HFF-Myc (cell line): ENCODE measurements around the gene CLPTM1L.

ENCODE experiments used
- DNase-seq: peaks from one replicate; pipeline ENCODE4 v3.0.0-alpha.2; 2011; ENCODE audit warnings: low read depth; ENCODE audit errors: extremely low read depth
- H3K4me3 ChIP-seq: replicated peaks from 2 replicates; pipeline ENCODE4 v1.5.1; 2011; ENCODE audit warnings: low read depth, mild to moderate bottlenecking, control low read depth, low read length
- TF ChIP-seq, protein P1 (sequence below): IDR thresholded peaks from 2 replicates; pipeline ENCODE4 v1.5.1; 2012; ENCODE audit warnings: mild to moderate bottlenecking, low read depth, low read length, control low read depth; ENCODE audit errors: missing control alignments

The CLPTM1L gene

DNA sequence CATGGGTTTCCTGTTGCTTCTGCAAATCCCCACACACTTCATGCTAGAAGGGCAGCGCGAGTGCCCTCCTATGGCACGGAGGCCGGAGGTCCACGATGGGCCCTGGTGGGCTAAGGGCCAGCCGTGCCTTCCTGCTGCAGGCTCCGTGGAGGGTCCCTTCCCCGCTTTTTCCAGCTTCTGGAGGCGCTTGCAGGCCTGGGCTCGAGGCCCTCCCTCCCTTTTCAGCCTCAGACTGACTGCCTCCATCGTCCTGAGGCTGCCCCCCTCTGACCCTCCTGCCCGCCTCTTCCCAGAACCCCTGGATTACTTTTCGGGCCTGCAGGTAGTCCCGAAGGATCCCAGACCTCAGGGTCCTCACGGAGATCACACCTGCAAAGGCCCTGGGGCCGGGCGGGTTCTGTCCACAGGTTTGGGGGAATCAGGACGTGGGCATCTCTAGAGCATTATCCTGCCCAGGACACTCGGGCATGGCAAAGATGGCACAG lies 46.8 kb downstream of the CLPTM1L start:
- H3K4me3 ChIP-seq = no peak overlapping the region
- no peak for DNase-seq
- TF ChIP-seq, protein P1, sequence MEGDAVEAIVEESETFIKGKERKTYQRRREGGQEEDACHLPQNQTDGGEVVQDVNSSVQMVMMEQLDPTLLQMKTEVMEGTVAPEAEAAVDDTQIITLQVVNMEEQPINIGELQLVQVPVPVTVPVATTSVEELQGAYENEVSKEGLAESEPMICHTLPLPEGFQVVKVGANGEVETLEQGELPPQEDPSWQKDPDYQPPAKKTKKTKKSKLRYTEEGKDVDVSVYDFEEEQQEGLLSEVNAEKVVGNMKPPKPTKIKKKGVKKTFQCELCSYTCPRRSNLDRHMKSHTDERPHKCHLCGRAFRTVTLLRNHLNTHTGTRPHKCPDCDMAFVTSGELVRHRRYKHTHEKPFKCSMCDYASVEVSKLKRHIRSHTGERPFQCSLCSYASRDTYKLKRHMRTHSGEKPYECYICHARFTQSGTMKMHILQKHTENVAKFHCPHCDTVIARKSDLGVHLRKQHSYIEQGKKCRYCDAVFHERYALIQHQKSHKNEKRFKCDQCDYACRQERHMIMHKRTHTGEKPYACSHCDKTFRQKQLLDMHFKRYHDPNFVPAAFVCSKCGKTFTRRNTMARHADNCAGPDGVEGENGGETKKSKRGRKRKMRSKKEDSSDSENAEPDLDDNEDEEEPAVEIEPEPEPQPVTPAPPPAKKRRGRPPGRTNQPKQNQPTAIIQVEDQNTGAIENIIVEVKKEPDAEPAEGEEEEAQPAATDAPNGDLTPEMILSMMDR = no peak

DNA sequence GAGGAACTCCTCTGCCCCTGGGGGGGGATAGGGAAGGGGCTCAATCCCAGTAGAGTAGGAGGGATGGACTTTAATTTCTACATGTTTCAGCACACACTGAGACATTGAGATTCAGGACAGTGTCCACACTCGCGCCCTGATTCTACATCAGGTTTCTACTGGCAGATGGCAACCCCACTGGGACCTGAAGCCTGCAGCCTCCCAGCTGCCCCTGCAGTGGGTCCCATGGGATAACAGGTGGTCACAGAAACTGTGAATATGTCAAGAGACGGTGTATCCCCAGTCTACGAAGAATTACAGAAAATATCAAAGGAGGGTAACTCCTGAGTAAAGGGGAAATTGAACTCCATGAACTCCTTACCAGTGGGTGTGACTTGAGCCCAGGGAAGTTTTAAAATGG lies 47.7 kb downstream of the CLPTM1L start:
- no peak for DNase-seq
- H3K4me3 ChIP-seq = no peak overlapping the region
- TF ChIP-seq, protein P1 = no peak

DNA sequence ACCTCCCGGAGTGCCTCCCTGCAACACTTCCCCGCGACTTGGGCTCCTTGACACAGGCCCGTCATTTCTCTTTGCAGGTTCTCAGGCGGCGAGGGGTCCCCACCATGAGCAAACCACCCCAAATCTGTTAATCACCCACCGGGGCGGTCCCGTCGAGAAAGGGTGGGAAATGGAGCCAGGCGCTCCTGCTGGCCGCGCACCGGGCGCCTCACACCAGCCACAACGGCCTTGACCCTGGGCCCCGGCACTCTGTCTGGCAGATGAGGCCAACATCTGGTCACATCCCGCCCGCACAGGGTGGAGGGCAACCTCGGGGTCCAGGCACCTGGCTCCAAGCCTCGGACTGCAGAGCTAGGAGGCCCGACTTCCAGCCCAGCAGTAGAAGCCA lies 49.3 kb downstream of the CLPTM1L start:
- TF ChIP-seq, protein P1 = no peak
- no peak for DNase-seq
- H3K4me3 ChIP-seq = no peak overlapping the region

DNA sequence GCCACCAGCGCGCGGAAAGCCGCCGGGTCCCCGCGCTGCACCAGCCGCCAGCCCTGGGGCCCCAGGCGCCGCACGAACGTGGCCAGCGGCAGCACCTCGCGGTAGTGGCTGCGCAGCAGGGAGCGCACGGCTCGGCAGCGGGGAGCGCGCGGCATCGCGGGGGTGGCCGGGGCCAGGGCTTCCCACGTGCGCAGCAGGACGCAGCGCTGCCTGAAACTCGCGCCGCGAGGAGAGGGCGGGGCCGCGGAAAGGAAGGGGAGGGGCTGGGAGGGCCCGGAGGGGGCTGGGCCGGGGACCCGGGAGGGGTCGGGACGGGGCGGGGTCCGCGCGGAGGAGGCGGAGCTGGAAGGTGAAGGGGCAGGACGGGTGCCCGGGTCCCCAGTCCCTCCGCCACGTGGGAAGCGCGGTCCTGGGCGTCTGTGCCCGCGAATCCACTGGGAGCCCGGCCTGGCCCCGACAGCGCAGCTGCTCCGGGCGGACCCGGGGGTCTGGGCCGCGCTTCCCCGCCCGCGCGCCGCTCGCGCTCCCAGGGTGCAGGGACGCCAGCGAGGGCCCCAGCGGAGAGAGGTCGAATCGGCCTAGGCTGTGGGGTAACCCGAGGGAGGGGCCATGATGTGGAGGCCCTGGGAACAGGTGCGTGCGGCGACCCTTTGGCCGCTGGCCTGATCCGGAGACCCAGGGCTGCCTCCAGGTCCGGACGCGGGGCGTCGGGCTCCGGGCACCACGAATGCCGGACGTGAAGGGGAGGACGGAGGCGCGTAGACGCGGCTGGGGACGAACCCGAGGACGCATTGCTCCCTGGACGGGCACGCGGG lies 49.9 kb downstream of the CLPTM1L start, which contains the start of gene TERT:
TERT (minus strand) TSS at position 234 of the 815 bp plus-strand sequence; CDS start at position 155, 79 bp downstream.
- no peak for DNase-seq
- TF ChIP-seq, protein P1 = no peak
- H3K4me3 ChIP-seq = peak within 1 kb of the TSS; percentile 36

DNA sequence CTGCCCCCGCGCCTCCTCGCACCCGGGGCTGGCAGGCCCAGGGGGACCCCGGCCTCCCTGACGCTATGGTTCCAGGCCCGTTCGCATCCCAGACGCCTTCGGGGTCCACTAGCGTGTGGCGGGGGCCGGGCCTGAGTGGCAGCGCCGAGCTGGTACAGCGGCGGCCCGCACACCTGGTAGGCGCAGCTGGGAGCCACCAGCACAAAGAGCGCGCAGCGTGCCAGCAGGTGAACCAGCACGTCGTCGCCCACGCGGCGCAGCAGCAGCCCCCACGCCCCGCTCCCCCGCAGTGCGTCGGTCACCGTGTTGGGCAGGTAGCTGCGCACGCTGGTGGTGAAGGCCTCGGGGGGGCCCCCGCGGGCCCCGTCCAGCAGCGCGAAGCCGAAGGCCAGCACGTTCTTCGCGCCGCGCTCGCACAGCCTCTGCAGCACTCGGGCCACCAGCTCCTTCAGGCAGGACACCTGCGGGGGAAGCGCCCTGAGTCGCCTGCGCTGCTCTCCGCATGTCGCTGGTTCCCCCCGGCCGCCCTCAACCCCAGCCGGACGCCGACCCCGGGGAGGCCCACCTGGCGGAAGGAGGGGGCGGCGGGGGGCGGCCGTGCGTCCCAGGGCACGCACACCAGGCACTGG lies 50.6 kb downstream of the CLPTM1L start:
- H3K4me3 ChIP-seq = peak overlapping the region; percentile 36
- TF ChIP-seq, protein P1 = no peak
- no peak for DNase-seq

DNA sequence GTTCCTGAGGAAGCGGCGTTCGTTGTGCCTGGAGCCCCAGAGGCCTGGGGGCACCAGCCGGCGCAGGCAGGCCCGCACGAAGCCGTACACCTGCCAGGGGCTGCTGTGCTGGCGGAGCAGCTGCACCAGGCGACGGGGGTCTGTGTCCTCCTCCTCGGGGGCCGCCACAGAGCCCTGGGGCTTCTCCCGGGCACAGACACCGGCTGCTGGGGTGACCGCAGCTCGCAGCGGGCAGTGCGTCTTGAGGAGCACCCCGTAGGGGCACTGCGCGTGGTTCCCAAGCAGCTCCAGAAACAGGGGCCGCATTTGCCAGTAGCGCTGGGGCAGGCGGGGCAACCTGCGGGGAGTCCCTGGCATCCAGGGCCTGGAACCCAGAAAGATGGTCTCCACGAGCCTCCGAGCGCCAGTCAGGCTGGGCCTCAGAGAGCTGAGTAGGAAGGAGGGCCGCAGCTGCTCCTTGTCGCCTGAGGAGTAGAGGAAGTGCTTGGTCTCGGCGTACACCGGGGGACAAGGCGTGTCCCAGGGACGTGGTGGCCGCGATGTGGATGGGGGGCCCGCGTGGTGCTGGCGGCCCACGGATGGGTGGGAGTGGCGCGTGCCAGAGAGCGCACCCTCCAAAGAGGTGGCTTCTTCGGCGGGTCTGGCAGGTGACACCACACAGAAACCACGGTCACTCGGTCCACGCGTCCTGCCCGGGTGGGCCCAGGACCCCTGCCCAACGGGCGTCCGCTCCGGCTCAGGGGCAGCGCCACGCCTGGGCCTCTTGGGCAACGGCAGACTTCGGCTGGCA lies 51.3 kb downstream of the CLPTM1L start:
- no peak for DNase-seq
- peak overlapping the region; percentile 36 for H3K4me3 ChIP-seq
- TF ChIP-seq, protein P1 = no peak
